Measurements from ENCODE around the gene ATG5. TPM values are rescaled to one million over a fixed set of nuclear protein-coding genes. Genes with fewer than 3 reads are reported as not detected.

The ATG5 gene
- total RNA-seq, 2 donors from 2014 or later: 28.4 to 30.1 TPM

GRCh38 chr6:106283481-106283880 lies 42.1 kb downstream of the ATG5 start:
- DNase-seq (ENCODE audit: low spot score): no peak
- H3K27me3 ChIP-seq (replicated peaks; ENCODE audit: insufficient read depth): no peaks in the 10 kb centered on the region
- H3K4me1 ChIP-seq (ENCODE audit: control insufficient read depth in 1 of 2, low read depth in 2 of 2): no peaks in the 10 kb centered on the region
- no peaks in the 10 kb centered on the region for H3K9me3 ChIP-seq
- H3K27ac ChIP-seq: no peak overlapping the region
- no peak for TF ChIP-seq CTCF (IDR thresholded peaks at IDR 0.05)
- H3K4me3 ChIP-seq: no peak overlapping the region
- no peak for ATAC-seq (ENCODE audit: insufficient number of reproducible peaks, low FRiP score, low read depth)
- H3K36me3 ChIP-seq: no peaks in the 10 kb centered on the region

- H3K4me1 ChIP-seq (ENCODE audit: control insufficient read depth in 1 of 2, low read depth in 2 of 2): no peaks in the 10 kb centered on the region
- TF ChIP-seq CTCF (IDR thresholded peaks at IDR 0.05): no peak
- no peaks in the 10 kb centered on the region for H3K9me3 ChIP-seq
- ATAC-seq (ENCODE audit: insufficient number of reproducible peaks, low FRiP score, low read depth) (no peak), DNase-seq (ENCODE audit: low spot score) (no peak)
- H3K27ac ChIP-seq: no peak overlapping the region
- H3K27me3 ChIP-seq (replicated peaks; ENCODE audit: insufficient read depth): no peaks in the 10 kb centered on the region
- no peaks in the 10 kb centered on the region for H3K36me3 ChIP-seq
- H3K4me3 ChIP-seq: no peak overlapping the region
These were observed 43.9 kb downstream of the ATG5 start for GRCh38 chr6:106281661-106282060.

GRCh38 chr6:106281088-106281487 lies 44.5 kb downstream of the ATG5 start:
- ATAC-seq (ENCODE audit: insufficient number of reproducible peaks, low FRiP score, low read depth): no peak
- H3K36me3 ChIP-seq: no peaks in the 10 kb centered on the region
- H3K4me1 ChIP-seq (ENCODE audit: control insufficient read depth in 1 of 2, low read depth in 2 of 2): no peaks in the 10 kb centered on the region
- H3K27me3 ChIP-seq (replicated peaks; ENCODE audit: insufficient read depth): no peaks in the 10 kb centered on the region
- H3K4me3 ChIP-seq: no peak overlapping the region
- H3K9me3 ChIP-seq: no peaks in the 10 kb centered on the region
- no peak overlapping the region for H3K27ac ChIP-seq
- TF ChIP-seq CTCF (IDR thresholded peaks at IDR 0.05): no peak
- no peak for DNase-seq (ENCODE audit: low spot score)

GRCh38 chr6:106279179-106279578 lies 46.4 kb downstream of the ATG5 start:
- no peak for TF ChIP-seq CTCF (IDR thresholded peaks at IDR 0.05)
- Histone ChIP-seq H3K27me3 (replicated peaks; ENCODE audit: insufficient read depth) (no peaks in the 10 kb centered on the region), H3K4me3 (no peak overlapping the region), H3K36me3 (no peaks in the 10 kb centered on the region), H3K9me3 (no peaks in the 10 kb centered on the region), H3K27ac (no peak overlapping the region), H3K4me1 (ENCODE audit: control insufficient read depth in 1 of 2, low read depth in 2 of 2) (peaks cover 0 to 15% of the 10 kb centered on the region in 2 donors)
- ATAC-seq (ENCODE audit: insufficient number of reproducible peaks, low FRiP score, low read depth): no peak
- DNase-seq (ENCODE audit: low spot score): no peak

- no peaks in the 10 kb centered on the region for H3K36me3 ChIP-seq
- peaks cover 0 to 30% of the 10 kb centered on the region in 2 donors for H3K4me1 ChIP-seq (ENCODE audit: control insufficient read depth in 1 of 2, low read depth in 2 of 2)
- no peaks in the 10 kb centered on the region for H3K9me3 ChIP-seq
- TF ChIP-seq CTCF (IDR thresholded peaks at IDR 0.05): no peak
- H3K4me3 ChIP-seq: no peak overlapping the region
- DNase-seq (ENCODE audit: low spot score) (no peak), ATAC-seq (ENCODE audit: insufficient number of reproducible peaks, low FRiP score, low read depth) (no peak)
- no peak overlapping the region for H3K27ac ChIP-seq
- H3K27me3 ChIP-seq (replicated peaks; ENCODE audit: insufficient read depth): no peaks in the 10 kb centered on the region
These were observed 49.9 kb downstream of the ATG5 start for GRCh38 chr6:106275692-106276091.
